ENCODE measurements around the gene RFC2. TPM values are rescaled to one million over a fixed set of nuclear protein-coding genes. Genes with fewer than 3 reads are reported as not detected.

Gene RFC2
- total RNA-seq, 1 experiment from 2014 or later: 75.6 TPM

DNA sequence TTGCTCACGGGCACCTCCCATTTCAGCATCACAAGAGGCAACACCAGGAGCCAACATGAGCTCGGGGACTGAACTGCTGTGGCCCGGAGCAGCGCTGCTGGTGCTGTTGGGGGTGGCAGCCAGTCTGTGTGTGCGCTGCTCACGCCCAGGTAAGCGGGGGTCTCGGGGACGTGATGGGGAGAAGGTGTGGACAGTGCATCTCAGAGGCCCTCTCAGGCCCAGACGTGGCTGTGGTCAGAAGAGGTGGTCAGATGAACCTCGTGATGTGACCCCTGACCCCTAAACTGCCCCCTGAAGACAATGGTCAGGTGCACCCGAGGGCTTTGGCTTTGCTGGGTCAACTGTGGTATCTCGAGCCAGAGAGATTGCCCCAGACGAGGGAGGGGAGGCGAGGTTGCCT is 38.3 kb downstream of the RFC2 start:
- CTCF ChIA-PET: no interaction called here
- Histone ChIP-seq H3K4me3 (replicated peaks in 1 of 2; ENCODE audit: low read depth in 1 of 2, low read length in 2 of 2) (no peak overlapping the region), H4K20me1 (ENCODE audit: insufficient read depth) (no peaks in the 10 kb centered on the region), H2AFZ (ENCODE audit: low read depth, low read length, poor library complexity, severe bottlenecking) (no peak overlapping the region), H3K27ac (ENCODE audit: low read depth, low read length) (no peak overlapping the region), H3K27me3 (ENCODE audit: insufficient read depth, low read length) (no peaks in the 10 kb centered on the region), H3K9me2 (ENCODE audit: insufficient read depth) (no peaks in the 10 kb centered on the region), H3K4me1 (ENCODE audit: control insufficient read depth in 1 of 2, insufficient read depth in 2 of 2, low read length in 2 of 2) (peaks cover 7 to 19% of the 10 kb centered on the region in 2 experiments), H3K36me3 (ENCODE audit: control insufficient read depth in 1 of 2, insufficient read depth in 2 of 2, low read length in 2 of 2) (no peaks in the 10 kb centered on the region), H3K79me2 (ENCODE audit: insufficient read depth, low read length) (no peaks in the 10 kb centered on the region), H3K9ac (ENCODE audit: low read length) (no peak overlapping the region), H3K9me3 (ENCODE audit: control insufficient read depth in 1 of 2, insufficient read depth in 1 of 2, low read depth in 1 of 2, low read length in 2 of 2) (no peaks in the 10 kb centered on the region), H3K4me2 (ENCODE audit: low read length) (no peak overlapping the region)
- RAD21 ChIA-PET (ENCODE audit: low non-redundant PET in 1 of 2, low total read pairs in 2 of 2, uncharacterized antibody in 2 of 2, unreplicated experiment in 2 of 2): interaction anchor here in 1 of 2 experiments (0.6 kb wide), 1 partner anchor 204 kb away, joined by 3 read pairs; no protein-coding TSS in a partner anchor
- no TSS peak for BruUV-seq (replicated peaks)
- no peak for ATAC-seq
- POLR2A ChIA-PET: no interaction called here
- intact Hi-C loops (cut with micrococcal nuclease): no loop called here
- DNase-seq (ENCODE audit: low read depth, low spot score): no peak
- TF ChIP-seq POLR2AphosphoS5 (IDR thresholded peaks at IDR 0.05; ENCODE audit: low read depth, low read length): no peak
- TF ChIP-seq ELF1 (IDR thresholded peaks at IDR 0.05; ENCODE audit: borderline replicate concordance, low read depth): no peak
- TF ChIP-seq FOSL1 (IDR thresholded peaks at IDR 0.05; ENCODE audit: low read depth): no peak
- TF ChIP-seq CBX3 (IDR thresholded peaks at IDR 0.05; ENCODE audit: low read depth): no peak
- TF ChIP-seq SIN3A (IDR thresholded peaks at IDR 0.05; ENCODE audit: low read depth): no peak
- TF ChIP-seq SRF (IDR thresholded peaks at IDR 0.05; ENCODE audit: low read depth): no peak

DNA sequence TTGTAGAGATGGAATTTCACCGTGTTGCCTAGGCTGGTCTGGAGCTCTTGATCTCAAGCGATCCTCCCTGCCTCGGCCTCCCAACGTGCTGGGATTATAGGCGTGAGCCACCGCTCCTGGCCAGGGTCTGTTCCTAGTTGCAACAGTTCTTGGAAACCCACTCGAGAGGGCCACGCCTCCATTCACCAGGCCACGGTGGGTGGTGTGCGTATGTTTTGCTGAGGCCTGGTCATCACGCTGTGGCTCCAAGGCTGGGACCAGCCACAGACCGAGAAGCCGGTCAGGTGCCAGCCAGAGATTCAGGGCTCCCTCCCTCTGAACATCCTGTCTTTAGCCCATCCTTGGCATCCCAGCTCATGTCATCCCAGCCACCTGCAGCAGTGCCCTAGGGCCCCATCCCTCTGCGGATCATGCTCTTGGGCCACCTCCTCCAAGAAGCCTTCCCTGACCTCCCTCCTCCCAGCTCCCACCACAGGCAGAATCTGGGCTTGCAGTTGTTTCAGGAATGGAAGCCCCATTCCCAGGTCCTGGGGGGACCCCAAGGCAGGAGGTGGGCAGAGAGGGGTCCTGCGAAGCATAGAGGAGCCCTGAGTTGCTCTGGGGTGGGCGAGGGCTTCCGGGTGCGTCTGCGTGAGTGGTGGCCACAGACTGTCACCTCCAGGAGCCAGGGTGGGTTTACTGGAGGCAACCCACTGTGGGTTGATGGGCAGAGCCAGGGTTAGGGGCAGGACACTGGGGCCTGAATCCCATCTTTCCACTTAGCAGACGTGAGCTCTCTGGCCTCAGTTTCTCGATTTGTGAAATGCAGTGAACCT is 39.2 kb downstream of the RFC2 start:
- no peak for DNase-seq (ENCODE audit: low read depth, low spot score)
- ChIA-PET POLR2A (interaction anchor here (0.6 kb wide), 1 partner anchor 17 kb away, joined by 3 read pairs; no protein-coding TSS in a partner anchor), RAD21 (ENCODE audit: low non-redundant PET in 1 of 2, low total read pairs in 2 of 2, uncharacterized antibody in 2 of 2, unreplicated experiment in 2 of 2) (no interaction called here), CTCF (no interaction called here)
- Histone ChIP-seq H3K36me3 (ENCODE audit: control insufficient read depth in 1 of 2, insufficient read depth in 2 of 2, low read length in 2 of 2) (no peaks in the 10 kb centered on the region), H3K79me2 (ENCODE audit: insufficient read depth, low read length) (no peaks in the 10 kb centered on the region), H3K9me3 (ENCODE audit: control insufficient read depth in 1 of 2, insufficient read depth in 1 of 2, low read depth in 1 of 2, low read length in 2 of 2) (no peaks in the 10 kb centered on the region), H3K4me2 (ENCODE audit: low read length) (no peak overlapping the region), H3K9ac (ENCODE audit: low read length) (no peak overlapping the region), H3K27me3 (ENCODE audit: insufficient read depth, low read length) (no peaks in the 10 kb centered on the region), H3K4me1 (ENCODE audit: control insufficient read depth in 1 of 2, insufficient read depth in 2 of 2, low read length in 2 of 2) (peaks cover 13 to 19% of the 10 kb centered on the region in 2 experiments), H4K20me1 (ENCODE audit: insufficient read depth) (no peaks in the 10 kb centered on the region), H3K9me2 (ENCODE audit: insufficient read depth) (no peaks in the 10 kb centered on the region), H3K4me3 (replicated peaks in 1 of 2; ENCODE audit: low read depth in 1 of 2, low read length in 2 of 2) (no peak overlapping the region), H2AFZ (ENCODE audit: low read depth, low read length, poor library complexity, severe bottlenecking) (no peak overlapping the region), H3K27ac (ENCODE audit: low read depth, low read length) (no peak overlapping the region)
- ATAC-seq: no peak
- intact Hi-C loops (cut with micrococcal nuclease): no loop called here
- BruUV-seq (replicated peaks): no TSS peak
- TF ChIP-seq, protein P1, sequence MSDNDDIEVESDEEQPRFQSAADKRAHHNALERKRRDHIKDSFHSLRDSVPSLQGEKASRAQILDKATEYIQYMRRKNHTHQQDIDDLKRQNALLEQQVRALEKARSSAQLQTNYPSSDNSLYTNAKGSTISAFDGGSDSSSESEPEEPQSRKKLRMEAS (IDR thresholded peaks at IDR 0.05): no peak
- TF ChIP-seq EZH2phosphoT487 (IDR thresholded peaks at IDR 0.05; ENCODE audit: borderline replicate concordance): no peak
- no peak for TF ChIP-seq SIN3A (IDR thresholded peaks at IDR 0.05; ENCODE audit: low read depth)
- no peak for TF ChIP-seq ZNF274 (IDR thresholded peaks at IDR 0.05; ENCODE audit: low read depth, low read length)
- TF ChIP-seq, protein P2, sequence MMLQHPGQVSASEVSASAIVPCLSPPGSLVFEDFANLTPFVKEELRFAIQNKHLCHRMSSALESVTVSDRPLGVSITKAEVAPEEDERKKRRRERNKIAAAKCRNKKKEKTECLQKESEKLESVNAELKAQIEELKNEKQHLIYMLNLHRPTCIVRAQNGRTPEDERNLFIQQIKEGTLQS (IDR thresholded peaks at IDR 0.05): no peak
- no peak for TF ChIP-seq ELF1 (IDR thresholded peaks at IDR 0.05; ENCODE audit: borderline replicate concordance, low read depth)
- no peak for TF ChIP-seq POLR2AphosphoS5 (IDR thresholded peaks at IDR 0.05; ENCODE audit: low read depth, low read length)
- TF ChIP-seq YY1 (IDR thresholded peaks at IDR 0.05; ENCODE audit: extremely low read depth, insufficient replicate concordance, low read depth, low read length): no peak
- TF ChIP-seq, protein P3, sequence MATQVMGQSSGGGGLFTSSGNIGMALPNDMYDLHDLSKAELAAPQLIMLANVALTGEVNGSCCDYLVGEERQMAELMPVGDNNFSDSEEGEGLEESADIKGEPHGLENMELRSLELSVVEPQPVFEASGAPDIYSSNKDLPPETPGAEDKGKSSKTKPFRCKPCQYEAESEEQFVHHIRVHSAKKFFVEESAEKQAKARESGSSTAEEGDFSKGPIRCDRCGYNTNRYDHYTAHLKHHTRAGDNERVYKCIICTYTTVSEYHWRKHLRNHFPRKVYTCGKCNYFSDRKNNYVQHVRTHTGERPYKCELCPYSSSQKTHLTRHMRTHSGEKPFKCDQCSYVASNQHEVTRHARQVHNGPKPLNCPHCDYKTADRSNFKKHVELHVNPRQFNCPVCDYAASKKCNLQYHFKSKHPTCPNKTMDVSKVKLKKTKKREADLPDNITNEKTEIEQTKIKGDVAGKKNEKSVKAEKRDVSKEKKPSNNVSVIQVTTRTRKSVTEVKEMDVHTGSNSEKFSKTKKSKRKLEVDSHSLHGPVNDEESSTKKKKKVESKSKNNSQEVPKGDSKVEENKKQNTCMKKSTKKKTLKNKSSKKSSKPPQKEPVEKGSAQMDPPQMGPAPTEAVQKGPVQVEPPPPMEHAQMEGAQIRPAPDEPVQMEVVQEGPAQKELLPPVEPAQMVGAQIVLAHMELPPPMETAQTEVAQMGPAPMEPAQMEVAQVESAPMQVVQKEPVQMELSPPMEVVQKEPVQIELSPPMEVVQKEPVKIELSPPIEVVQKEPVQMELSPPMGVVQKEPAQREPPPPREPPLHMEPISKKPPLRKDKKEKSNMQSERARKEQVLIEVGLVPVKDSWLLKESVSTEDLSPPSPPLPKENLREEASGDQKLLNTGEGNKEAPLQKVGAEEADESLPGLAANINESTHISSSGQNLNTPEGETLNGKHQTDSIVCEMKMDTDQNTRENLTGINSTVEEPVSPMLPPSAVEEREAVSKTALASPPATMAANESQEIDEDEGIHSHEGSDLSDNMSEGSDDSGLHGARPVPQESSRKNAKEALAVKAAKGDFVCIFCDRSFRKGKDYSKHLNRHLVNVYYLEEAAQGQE (IDR thresholded peaks at IDR 0.05; ENCODE audit: low read depth): no peak
- no peak for TF ChIP-seq CBX3 (IDR thresholded peaks at IDR 0.05; ENCODE audit: low read depth)
